Neural cell (in vitro differentiated cells): ENCODE results near the gene CPVL. TPM values are rescaled to one million over a fixed set of nuclear protein-coding genes. Genes with fewer than 3 reads are reported as not detected.

ENCODE experiments used
- H2AFZ ChIP-seq: fragments of 200-600, 300-800 bp; sonication (generic), shearing (Covaris generic); 2 replicates; pipeline ENCODE4 v1.6.0; 2014; ENCODE audit warnings: low read depth, mild to moderate bottlenecking, antibody characterized with exemption, low read length, moderate library complexity
- H3F3A ChIP-seq: fragments of 200-600 bp; shearing (Covaris generic); 2 replicates; pipeline ENCODE4 v1.6.1; 2016; ENCODE audit warnings: mild to moderate bottlenecking, moderate library complexity, mixed read lengths, antibody characterized with exemption, low read length; ENCODE audit not compliant: insufficient read depth, poor library complexity, severe bottlenecking
- H3K27ac ChIP-seq: fragments of 200-600, 300-800 bp; sonication (generic), shearing (Covaris generic); 2 replicates; pipeline ENCODE4 v1.5.1; 2014; ENCODE audit warnings: mild to moderate bottlenecking, low read length, moderate library complexity
- H3K27me3 ChIP-seq: fragments of 300-800, 200-600 bp; sonication (generic), shearing (Covaris generic); 2 replicates; pipeline ENCODE4 v1.6.0; 2014; ENCODE audit warnings: mild to moderate bottlenecking, low read depth, low read length, moderate library complexity; ENCODE audit not compliant: insufficient read depth
- H3K36me3 ChIP-seq: fragments of 300-800, 200-600 bp; sonication (generic), shearing (Covaris generic); 2 replicates; pipeline ENCODE4 v1.5.1; 2014; ENCODE audit warnings: mild to moderate bottlenecking, antibody characterized with exemption, low read length, moderate library complexity; ENCODE audit not compliant: insufficient read depth
- H3K4me2 ChIP-seq: fragments of 300-800, 200-600 bp; sonication (generic), shearing (Covaris generic); 2 replicates; pipeline ENCODE4 v1.6.0; 2014; ENCODE audit warnings: mild to moderate bottlenecking, low read length
- H3K4me3 ChIP-seq: fragments of 300-800, 200-600 bp; sonication (generic), shearing (Covaris generic); 2 replicates; pipeline ENCODE4 v1.5.1; 2014; ENCODE audit warnings: mild to moderate bottlenecking, low read length, moderate library complexity
- H3K79me2 ChIP-seq: fragments of 200-600 bp; shearing (Covaris generic); replicated peaks from 2 replicates; pipeline ENCODE4 v1.6.0; 2014; ENCODE audit warnings: mild to moderate bottlenecking, low read length, moderate library complexity; ENCODE audit not compliant: insufficient read depth
- H3K9ac ChIP-seq: fragments of 300-800, 200-600 bp; sonication (generic), shearing (Covaris generic); 2 replicates; pipeline ENCODE4 v1.6.1; 2016; ENCODE audit warnings: mild to moderate bottlenecking, low read length, mixed read lengths
- H3K9me2 ChIP-seq: fragments of 200-600 bp; shearing (Covaris generic); 2 replicates; pipeline ENCODE4 v1.6.1; 2016; ENCODE audit warnings: mild to moderate bottlenecking, low read length, mixed read lengths; ENCODE audit not compliant: insufficient read depth
- H3K9me3 ChIP-seq: fragments of 200-600, 300-800 bp; sonication (generic), shearing (Covaris generic); 2 replicates; pipeline ENCODE4 v1.6.1; 2016; ENCODE audit warnings: mild to moderate bottlenecking, mixed run types, low read length, moderate library complexity, mixed read lengths
- H4K20me1 ChIP-seq: fragments of 200-600 bp; shearing (Covaris generic); 2 replicates; pipeline ENCODE4 v1.6.1; 2016; ENCODE audit warnings: mild to moderate bottlenecking, mixed run types; ENCODE audit not compliant: insufficient read depth
- CTCF ChIP-seq: fragments of 450-650 bp; IDR thresholded peaks from 2 replicates; pipeline ENCODE4 v1.5.1; 2014; ENCODE audit warnings: antibody characterized with exemption, mild to moderate bottlenecking, moderate library complexity; ENCODE audit not compliant: poor library complexity, severe bottlenecking
- EP300 ChIP-seq: fragments of 450-650 bp; conservative IDR thresholded peaks from 2 replicates; pipeline ENCODE4 v1.6.1; 2014; ENCODE audit warnings: antibody characterized with exemption, mild to moderate bottlenecking, moderate library complexity; ENCODE audit not compliant: poor library complexity, severe bottlenecking
- EZH2 ChIP-seq: fragments of 200-600, 300-800 bp; shearing (Covaris generic), sonication (generic); IDR thresholded peaks from 2 replicates; pipeline ENCODE4 v1.6.1; 2014; ENCODE audit warnings: antibody characterized with exemption, low read length, borderline replicate concordance, mild to moderate bottlenecking; ENCODE audit not compliant: insufficient read depth, poor library complexity, severe bottlenecking
- MXI1 ChIP-seq: fragments of 450-650 bp; conservative IDR thresholded peaks from 2 replicates; pipeline ENCODE4 v1.6.1; 2014; ENCODE audit warnings: antibody characterized with exemption, mild to moderate bottlenecking; ENCODE audit not compliant: poor library complexity, severe bottlenecking
- POLR2AphosphoS5 ChIP-seq: IDR thresholded peaks from 2 replicates; pipeline ENCODE4 v1.6.1; 2012
- RAD21 ChIP-seq: fragments of 450-650 bp; conservative IDR thresholded peaks from 2 replicates; pipeline ENCODE4 v1.6.1; 2014; ENCODE audit warnings: antibody characterized with exemption, mild to moderate bottlenecking, moderate library complexity
- REST ChIP-seq: IDR thresholded peaks from 2 replicates; pipeline ENCODE4 v1.6.1; 2012; ENCODE audit warnings: borderline replicate concordance
- SMC3 ChIP-seq: fragments of 450-650 bp; conservative IDR thresholded peaks from 2 replicates; pipeline ENCODE4 v1.6.1; 2014; ENCODE audit warnings: antibody characterized with exemption, mild to moderate bottlenecking, moderate library complexity; ENCODE audit not compliant: poor library complexity
- TAF1 ChIP-seq: IDR thresholded peaks from 2 replicates; pipeline ENCODE4 v1.6.1; 2012; ENCODE audit warnings: low read depth
- polyA plus RNA-seq: library from polyadenylated mRNA; depleted of rRNA; stranded (reverse); fragments of >200 nt; gene quantifications from 2 replicates; pipeline ENCODE4 v1.2.3, GENCODE V29; 2014

Gene CPVL
- polyA plus RNA-seq, 1 donor from 2014 or later: 13.0 TPM

- Histone ChIP-seq H2AFZ (no peak overlapping the region), H3K9me2 (no peaks in the 10 kb centered on the region), H3K36me3 (no peaks in the 10 kb centered on the region), H3K4me3 (no peak overlapping the region), H3K79me2 (no peaks in the 10 kb centered on the region), H4K20me1 (no peaks in the 10 kb centered on the region), H3K9me3 (peaks cover 3% of the 10 kb centered on the region), H3K4me2 (no peak overlapping the region), H3K27ac (no peak overlapping the region), H3K9ac (no peak overlapping the region), H3F3A (no peaks in the 10 kb centered on the region), H3K27me3 (no peaks in the 10 kb centered on the region)
- TF ChIP-seq SMC3 (no peak), EZH2 (no peak), TAF1 (no peak), MXI1 (no peak), EP300 (no peak), REST (no peak), CTCF (no peak), RAD21 (no peak), POLR2AphosphoS5 (no peak)
Observed at GRCh38 chr7:29005829-29006228, 140.5 kb downstream of the CPVL start.

GRCh38 chr7:29005406-29005805 lies 140.9 kb downstream of the CPVL start:
- Histone ChIP-seq H4K20me1 (no peaks in the 10 kb centered on the region), H3F3A (no peaks in the 10 kb centered on the region), H3K4me2 (no peak overlapping the region), H3K27ac (no peak overlapping the region), H3K27me3 (no peaks in the 10 kb centered on the region), H3K9ac (no peak overlapping the region), H3K79me2 (no peaks in the 10 kb centered on the region), H3K4me3 (no peak overlapping the region), H3K9me3 (peaks cover 3% of the 10 kb centered on the region), H3K9me2 (no peaks in the 10 kb centered on the region), H2AFZ (no peak overlapping the region), H3K36me3 (no peaks in the 10 kb centered on the region)
- TF ChIP-seq MXI1: no peak
- no peak for TF ChIP-seq CTCF
- no peak for TF ChIP-seq TAF1
- TF ChIP-seq EZH2: no peak
- no peak for TF ChIP-seq REST
- TF ChIP-seq SMC3: no peak
- TF ChIP-seq EP300: no peak
- TF ChIP-seq RAD21: no peak
- TF ChIP-seq POLR2AphosphoS5: no peak
